T-cell (primary cell): ENCODE measurements around the gene PRPH. TPM values are rescaled to one million over a fixed set of nuclear protein-coding genes. Genes with fewer than 3 reads are reported as not detected.

Experiments used
- ATAC-seq, 4 experiments: fragments of 200-7000 bp in 3 of 4; fragments of 150-1000 bp in 1 of 4; cut with Tn5 transposase; replicated peaks in 1 of 4; 1 replicate in 3 of 4; 2 replicates in 1 of 4; pipeline ENCODE4 v1.10.0; 2021; ENCODE audit warnings: moderate library complexity in 3 of 4, mild to moderate bottlenecking in 2 of 4, moderate number of reproducible peaks in 1 of 4
- CTCF ChIA-PET, 2 donors: fragments of 300-600 bp; sonication (Branson Sonifier 250); formaldehyde crosslinking; loops; one replicate each; lab custom pipeline; 2022; ENCODE audit warnings: antibody characterized with exemption in 2 of 2; lab: Charles Lee
- POLR2A ChIA-PET, 2 donors: fragments of 300-600 bp; sonication (Branson Sonifier 250); formaldehyde crosslinking; loops; one replicate each; lab custom pipeline; 2022; ENCODE audit warnings: antibody characterized with exemption in 2 of 2; lab: Charles Lee
- DNase-seq, 35 experiments: peaks; one replicate each; pipeline versions ENCODE4 v3.0.0 to v3.0.0-alpha.2; 2013 to 2023
- H3K27ac ChIP-seq: one replicate; pipeline ENCODE4 v1.5.1; 2013; ENCODE audit warnings: low read length
- H3K27me3 ChIP-seq, 2 experiments: replicated peaks in 1 of 2; 1 replicate in 1 of 2; 2 replicates in 1 of 2; pipeline versions ENCODE4 v1.6.1 to v1.7.0; 2013; ENCODE audit warnings: low read length in 1 of 2, mixed read lengths in 1 of 2; ENCODE audit not compliant: control insufficient read depth in 2 of 2, insufficient read depth in 2 of 2; ENCODE audit errors: extremely low read depth in 1 of 2
- H3K36me3 ChIP-seq, 2 donors: 1 replicate in 1 of 2; 2 replicates in 1 of 2; pipeline versions ENCODE4 v1.6.1 to v1.7.0; 2013; ENCODE audit warnings: low read length in 1 of 2; ENCODE audit not compliant: control insufficient read depth in 2 of 2, insufficient read depth in 1 of 2; ENCODE audit errors: extremely low read depth in 1 of 2
- H3K4me1 ChIP-seq, 2 experiments: 1 replicate in 1 of 2; 2 replicates in 1 of 2; pipeline versions ENCODE4 v1.6.1 to v1.7.0; 2013; ENCODE audit warnings: low read length in 2 of 2, mixed read lengths in 1 of 2; ENCODE audit not compliant: insufficient read depth in 2 of 2, control insufficient read depth in 1 of 2; ENCODE audit errors: extremely low read depth in 1 of 2
- H3K4me3 ChIP-seq, 2 donors: 1 replicate in 1 of 2; 2 replicates in 1 of 2; pipeline versions ENCODE4 v1.5.1 to v1.7.0; 2013; ENCODE audit warnings: mild to moderate bottlenecking in 2 of 2, low read length in 1 of 2, moderate library complexity in 1 of 2; ENCODE audit not compliant: control insufficient read depth in 1 of 2; ENCODE audit errors: extremely low read depth in 1 of 2
- H3K9me3 ChIP-seq: 2 replicates; pipeline ENCODE4 v1.7.0; 2013
- H3K27ac Mint-ChIP-seq, 2 donors: one replicate each; pipeline ENCODE4 v1.8.0; 2020 to 2021; ENCODE audit warnings: mild to moderate bottlenecking in 2 of 2, mixed read lengths in 2 of 2
- H3K27me3 Mint-ChIP-seq, 2 donors: one replicate each; pipeline ENCODE4 v1.8.0; 2021 to 2022; ENCODE audit warnings: mixed read lengths in 2 of 2
- H3K36me3 Mint-ChIP-seq: one replicate; pipeline ENCODE4 v1.8.0; 2021; ENCODE audit warnings: mixed read lengths
- H3K4me1 Mint-ChIP-seq, 3 donors: one replicate each; pipeline ENCODE4 v1.8.0; 2020 to 2022; ENCODE audit warnings: mixed read lengths in 3 of 3, mild to moderate bottlenecking in 1 of 3
- H3K4me3 Mint-ChIP-seq, 3 donors: one replicate each; pipeline ENCODE4 v1.8.0; 2020 to 2022; ENCODE audit warnings: mild to moderate bottlenecking in 3 of 3, mixed read lengths in 3 of 3, moderate library complexity in 3 of 3
- H3K9me3 Mint-ChIP-seq, 3 donors: one replicate each; pipeline ENCODE4 v1.8.0; 2020 to 2022; ENCODE audit warnings: mixed read lengths in 3 of 3
- WGBS: methylation state at CpG from one replicate; pipeline ENCODE4 v1.1.5; 2013; ENCODE audit warnings: missing lambda C conversion rate; ENCODE audit not compliant: insufficient coverage; 5-methylcytosine and 5-hydroxymethylcytosine counted together
- total RNA-seq, 35 experiments: library from RNA in 6 of 35; stranded (reverse) in 6 of 35; fragments of 120-200 nt in 1 of 35; gene quantifications; one replicate each; pipeline versions ENCODE4 v1.2.1 to v1.2.4 and lab custom pipeline; 2013 to 2026

Gene PRPH
- total RNA-seq, 5 donors from 2014 or later (not counting 1 experiment from before 2014, with no cell fraction given), result not detected

DNA sequence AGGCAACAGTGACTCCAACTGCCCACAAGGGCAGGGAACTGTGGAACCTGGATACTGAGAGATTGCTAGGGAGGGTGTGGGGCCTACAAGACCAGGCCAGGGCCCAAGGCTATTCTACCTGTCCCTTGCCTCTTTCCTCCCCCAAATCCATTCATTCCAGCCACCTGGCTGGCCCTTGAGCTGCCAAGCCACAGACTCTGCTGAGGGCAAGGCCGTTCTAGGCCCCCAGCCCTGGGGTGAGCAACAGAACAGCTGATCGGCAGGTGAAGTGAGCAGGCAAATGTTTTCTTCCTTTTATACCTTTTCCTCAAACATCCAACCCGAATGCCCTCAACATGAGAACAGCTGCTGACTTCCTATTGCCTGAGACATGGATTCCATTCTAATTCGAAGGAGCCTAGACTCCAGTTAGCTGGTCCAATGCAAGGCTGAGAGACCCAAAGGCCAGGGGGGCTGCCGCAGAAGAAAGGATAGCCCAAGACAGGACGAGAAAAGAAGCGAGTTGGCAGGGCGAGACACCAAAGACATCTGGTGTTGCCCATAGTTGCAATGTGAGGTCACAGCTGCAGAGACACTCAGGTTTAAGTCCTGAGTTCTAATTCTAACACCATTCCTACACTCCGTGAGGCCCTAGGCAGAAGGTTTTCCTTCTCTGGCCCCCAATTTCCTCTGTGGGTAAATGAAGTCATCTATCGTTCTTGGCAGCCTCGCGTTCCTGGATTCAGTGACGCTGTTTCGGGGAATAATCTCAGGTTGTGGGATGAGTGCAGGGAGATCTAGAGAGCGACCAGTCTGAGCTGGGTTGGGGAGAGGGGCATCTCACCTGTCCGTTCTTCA, 40.4 kb downstream of the PRPH start:
- Mint-ChIP-seq H3K27me3 (peaks cover 61 to 73% of the 10 kb centered on the region in 2 donors), H3K27ac (no peak overlapping the region), H3K4me3 (peak overlapping the region in 1 of 3 donors; percentile 45), H3K4me1 (peaks cover 16 to 30% (median 18%) of the 10 kb centered on the region in 3 donors), H3K9me3 (no peaks in the 10 kb centered on the region), H3K36me3 (no peaks in the 10 kb centered on the region)
- CTCF ChIA-PET, result interaction anchor here (0.5 to 1.4 kb wide), 2 partner anchors 23 to 26 kb away, joined by 4 to 5 read pairs; no protein-coding TSS in a partner anchor
- WGBS, result 59% methylated on average over 14 of the region's 16 CpGs
- H3K36me3 ChIP-seq, result no peaks in the 10 kb centered on the region
- POLR2A ChIA-PET, result no interaction called here
- no peak for ATAC-seq
- no peaks in the 10 kb centered on the region for H3K9me3 ChIP-seq
- H3K27ac ChIP-seq, result no peak overlapping the region
- DNase-seq, result no peak
- H3K4me3 ChIP-seq, result no peak overlapping the region
- H3K4me1 ChIP-seq, result peaks cover 2 to 29% of the 10 kb centered on the region in 2 experiments
- peaks cover 16 to 96% of the 10 kb centered on the region in 2 experiments for H3K27me3 ChIP-seq

DNA sequence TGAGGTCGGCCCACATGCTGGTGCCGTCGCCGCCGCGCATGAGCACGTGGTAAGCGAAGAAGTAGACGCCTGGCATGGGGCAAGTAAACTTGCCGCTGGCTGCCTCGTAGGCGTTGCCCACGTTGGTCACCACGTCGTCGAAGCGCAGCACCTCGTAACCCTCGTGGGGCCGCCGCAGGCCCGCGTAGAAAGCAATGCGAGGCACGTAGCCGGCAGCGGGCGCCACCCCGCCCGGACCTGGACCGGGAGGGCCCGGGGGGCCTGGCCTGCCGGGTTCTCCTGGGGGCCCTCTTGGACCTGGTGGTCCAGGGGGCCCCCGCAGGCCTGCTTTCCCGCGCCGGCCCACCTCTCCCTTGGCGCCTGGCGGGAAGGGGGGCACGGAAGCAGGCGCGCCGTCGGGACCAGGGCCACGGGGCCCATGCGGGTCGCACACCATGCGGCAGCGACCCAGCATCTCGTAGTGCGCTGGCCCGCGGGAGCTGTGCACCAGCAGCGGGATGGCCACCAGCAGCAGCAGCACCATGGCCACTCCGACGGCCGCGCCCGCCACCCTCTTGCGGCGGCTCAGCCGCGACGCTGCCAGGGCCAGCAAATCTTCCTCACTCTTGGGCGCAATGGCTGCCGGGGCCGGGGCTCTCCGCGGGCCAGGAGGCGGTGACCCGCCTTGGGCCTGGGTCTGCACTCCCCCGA, 41.2 kb downstream of the PRPH start:
- H3K4me3 Mint-ChIP-seq, result peak overlapping the region in 1 of 3 donors; percentile 45
- Histone ChIP-seq H3K4me1 (peaks cover 2 to 29% of the 10 kb centered on the region in 2 experiments), H3K4me3 (no peak overlapping the region), H3K9me3 (no peaks in the 10 kb centered on the region), H3K27me3 (peaks cover 16 to 91% of the 10 kb centered on the region in 2 experiments), H3K36me3 (no peaks in the 10 kb centered on the region), H3K27ac (no peak overlapping the region)
- CTCF ChIA-PET, result interaction anchor here (0.5 to 1.9 kb wide), 4 partner anchors 25 to 415 kb away, joined by 3 to 7 read pairs (median 5); no protein-coding TSS in a partner anchor
- H3K27me3 Mint-ChIP-seq, result peaks cover 66 to 77% of the 10 kb centered on the region in 2 donors
- ATAC-seq (no peak), DNase-seq (no peak)
- H3K9me3 Mint-ChIP-seq, result no peaks in the 10 kb centered on the region
- 22% methylated on average over 72 of the region's 72 CpGs for WGBS
- H3K27ac Mint-ChIP-seq, result no peak overlapping the region
- POLR2A ChIA-PET, result no interaction called here
- no peaks in the 10 kb centered on the region for H3K36me3 Mint-ChIP-seq
- H3K4me1 Mint-ChIP-seq, result peaks cover 18 to 34% (median 22%) of the 10 kb centered on the region in 3 donors

DNA sequence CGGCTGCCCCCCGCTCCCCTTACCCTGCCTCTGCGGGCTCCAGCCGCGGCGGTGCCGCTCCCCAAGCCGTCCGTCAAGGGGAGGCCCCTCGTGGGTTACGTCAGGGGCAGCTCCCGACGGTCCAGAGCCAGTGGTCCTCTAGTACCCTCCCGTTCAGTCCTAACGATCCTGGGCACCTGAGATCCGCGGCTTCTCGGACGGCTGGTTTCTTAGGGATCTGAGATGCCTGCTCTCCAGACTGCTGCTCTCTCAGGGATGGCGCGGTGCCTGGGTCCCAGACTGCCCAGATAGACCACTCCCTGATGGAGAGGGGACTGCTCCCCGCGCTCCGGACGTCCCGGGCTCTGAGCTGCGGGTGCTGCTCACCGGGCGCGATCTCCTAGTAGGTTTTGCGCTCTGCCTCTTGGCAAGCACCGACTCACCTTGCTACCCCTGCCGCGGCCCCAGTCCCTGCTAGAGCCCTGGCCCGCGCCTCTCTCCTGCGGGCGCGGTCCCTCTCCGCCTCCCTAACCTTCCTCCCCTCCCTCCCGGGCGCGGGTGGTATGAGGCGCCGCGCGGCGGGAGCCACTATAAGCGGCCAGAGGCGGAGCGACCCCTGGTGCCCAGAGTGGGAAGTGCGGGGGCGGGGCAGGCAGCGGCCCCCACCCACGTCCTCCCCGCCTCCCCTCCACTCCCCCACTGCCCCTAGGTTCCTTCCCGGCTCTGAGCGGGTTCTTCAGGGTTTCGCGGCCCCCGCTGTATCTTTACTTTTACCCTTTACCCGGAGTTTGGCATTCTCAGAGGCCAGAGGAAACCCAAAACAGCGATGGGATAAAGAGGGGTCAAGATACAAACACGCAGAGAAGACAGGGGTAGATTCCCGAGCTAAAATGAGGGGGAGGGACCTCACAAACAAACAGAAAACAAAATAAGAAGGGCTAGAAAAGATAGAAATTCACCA, 42.0 kb downstream of the PRPH start, which contains the start of gene C1QL4:
Gene C1QL4, minus strand, starts transcription at position 544 of the 940 bp plus-strand sequence. CDS start 711 bp downstream, outside the sequence.
- Mint-ChIP-seq H3K36me3 (no peaks in the 10 kb centered on the region), H3K4me3 (peak within 1 kb of the TSS; percentile 60 to 73 (median 60)), H3K9me3 (no peaks in the 10 kb centered on the region), H3K4me1 (peaks cover 18 to 34% (median 22%) of the 10 kb centered on the region in 3 donors), H3K27me3 (peaks cover 60 to 72% of the 10 kb centered on the region in 2 donors), H3K27ac (no peak within 1 kb of the TSS)
- Histone ChIP-seq H3K27me3 (peaks cover 18 to 91% of the 10 kb centered on the region in 2 experiments), H3K4me1 (peaks cover 2 to 31% of the 10 kb centered on the region in 2 experiments), H3K4me3 (peak within 1 kb of the TSS; percentile 44 to 50), H3K27ac (no peak within 1 kb of the TSS), H3K9me3 (no peaks in the 10 kb centered on the region), H3K36me3 (no peaks in the 10 kb centered on the region)
- DNase-seq, result peak; percentile 61 to 92 (median 83)
- CTCF ChIA-PET, result interaction anchor here (0.6 to 1.9 kb wide), 7 partner anchors 11 to 415 kb away, joined by 3 to 7 read pairs (median 6); partner anchors contain the start of gene TROAP (in 1 of the 2)
- WGBS, result 7% methylated on average over 34 of the region's 65 CpGs
- POLR2A ChIA-PET, result no interaction called here
- peak; percentile 89 to 95 (median 92) for ATAC-seq

DNA sequence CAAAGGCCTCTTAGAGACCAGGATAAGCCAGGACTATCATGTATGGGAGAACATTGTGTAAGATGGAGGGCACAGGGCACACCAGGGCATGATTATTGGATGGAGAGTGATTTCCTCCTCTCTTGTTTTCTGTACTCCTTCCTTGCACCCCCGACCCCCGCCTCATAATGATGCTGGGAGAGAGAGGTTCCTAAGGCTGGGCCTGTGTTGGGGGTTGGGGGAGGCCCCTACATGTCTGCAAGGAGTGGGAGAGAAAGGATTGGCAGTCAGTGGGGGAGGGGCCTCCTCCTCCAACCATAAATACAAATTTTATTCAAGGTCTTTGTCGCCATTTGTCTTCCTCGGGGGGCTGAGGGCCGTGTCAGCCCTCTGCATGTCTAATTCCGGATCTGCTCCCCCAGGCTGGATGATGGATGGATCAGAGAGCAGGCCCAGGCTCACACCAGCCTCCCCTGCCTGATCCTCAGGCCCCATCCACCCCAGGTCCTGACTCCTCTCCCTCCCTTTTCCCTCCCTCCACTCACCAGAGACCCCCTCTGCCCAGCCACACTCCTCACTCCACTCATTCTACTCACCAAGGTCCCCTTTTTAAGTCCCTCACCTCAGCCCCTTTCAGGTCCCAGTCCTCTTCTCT, 44.0 kb downstream of the PRPH start:
- 83% methylated on average over 2 of the region's 6 CpGs for WGBS
- no peak overlapping the region for H3K27ac ChIP-seq
- Mint-ChIP-seq H3K36me3 (no peaks in the 10 kb centered on the region), H3K9me3 (no peaks in the 10 kb centered on the region), H3K27ac (no peak overlapping the region), H3K4me1 (peaks cover 29 to 46% (median 34%) of the 10 kb centered on the region in 3 donors), H3K4me3 (no peak overlapping the region), H3K27me3 (peaks cover 52 to 68% of the 10 kb centered on the region in 2 donors)
- H3K27me3 ChIP-seq, result peaks cover 18 to 90% of the 10 kb centered on the region in 2 experiments
- no peak overlapping the region for H3K4me3 ChIP-seq
- H3K36me3 ChIP-seq, result no peaks in the 10 kb centered on the region
- peaks cover 14 to 46% of the 10 kb centered on the region in 2 experiments for H3K4me1 ChIP-seq
- no peak for ATAC-seq
- DNase-seq, result no peak
- H3K9me3 ChIP-seq, result no peaks in the 10 kb centered on the region
- POLR2A ChIA-PET, result no interaction called here
- CTCF ChIA-PET, result interaction anchor here in 1 of 2 donors (1.0 to 1.4 kb wide), 2 partner anchors 12 to 16 kb away, joined by 3 to 4 read pairs; partner anchors contain the start of gene TROAP

DNA sequence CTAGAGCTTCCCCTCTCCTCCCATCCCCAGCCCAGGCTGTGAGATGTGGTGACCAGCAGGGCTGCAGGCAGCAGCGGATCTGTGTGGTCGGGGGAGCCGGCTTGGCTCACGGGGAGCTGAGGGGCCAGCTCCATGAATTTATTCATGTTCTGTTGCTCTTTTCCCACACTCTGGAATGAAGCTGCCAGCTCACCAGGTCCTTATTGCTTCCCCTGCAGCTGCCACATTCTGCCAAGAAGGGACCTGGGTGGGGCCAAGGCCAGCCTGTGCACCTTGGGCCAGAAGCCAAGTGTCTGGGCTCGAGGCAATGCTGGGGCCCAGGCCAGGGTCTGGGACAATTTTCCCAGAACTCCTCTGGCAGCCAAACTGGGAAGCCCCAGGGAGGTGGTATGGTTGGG, 44.5 kb downstream of the PRPH start:
- no peaks in the 10 kb centered on the region for H3K36me3 Mint-ChIP-seq
- Histone ChIP-seq H3K36me3 (no peaks in the 10 kb centered on the region), H3K9me3 (no peaks in the 10 kb centered on the region), H3K4me1 (peaks cover 16 to 51% of the 10 kb centered on the region in 2 experiments), H3K4me3 (no peak overlapping the region), H3K27ac (no peak overlapping the region), H3K27me3 (peaks cover 20 to 90% of the 10 kb centered on the region in 2 experiments)
- CTCF ChIA-PET, result interaction anchor here in 1 of 2 donors (1.0 to 1.4 kb wide), 2 partner anchors 11 to 17 kb away, joined by 3 to 4 read pairs; partner anchors contain the start of gene TROAP
- WGBS, result 63% methylated on average over 4 of the region's 5 CpGs
- POLR2A ChIA-PET, result no interaction called here
- ATAC-seq (no peak), DNase-seq (no peak)
- peaks cover 33 to 49% (median 39%) of the 10 kb centered on the region in 3 donors for H3K4me1 Mint-ChIP-seq
- H3K27ac Mint-ChIP-seq, result no peak overlapping the region
- no peaks in the 10 kb centered on the region for H3K9me3 Mint-ChIP-seq
- no peak overlapping the region for H3K4me3 Mint-ChIP-seq
- H3K27me3 Mint-ChIP-seq, result peaks cover 50 to 67% of the 10 kb centered on the region in 2 donors
